GM18498 (cell line): ENCODE data around the gene WDR7.

Source experiments
- ATAC-seq: cut with Tn5 transposase; IDR thresholded peaks from one replicate; pipeline ENCODE4 v1.9.1; 2021; ENCODE audit warnings: mild to moderate bottlenecking, moderate library complexity; ENCODE audit not compliant: unreplicated experiment

The WDR7 gene

GRCh38 chr18:57027190-57027708 lies 376.1 kb downstream of the WDR7 start:
- no peak for ATAC-seq

- ATAC-seq: no peak
Observed at GRCh38 chr18:57029761-57030160, 378.6 kb downstream of the WDR7 start.

- no peak for ATAC-seq
Observed at GRCh38 chr18:57030417-57030816, 379.3 kb downstream of the WDR7 start.

GRCh38 chr18:57035590-57035989 lies 384.4 kb downstream of the WDR7 start:
- ATAC-seq: no peak

GRCh38 chr18:57038395-57038794 lies 387.2 kb downstream of the WDR7 start:
- no peak for ATAC-seq

- no peak for ATAC-seq
Observed at GRCh38 chr18:57040175-57040574, 389.0 kb downstream of the WDR7 start.

GRCh38 chr18:57043241-57043640 lies 392.1 kb downstream of the WDR7 start:
- no peak for ATAC-seq

GRCh38 chr18:57048351-57048750 lies 397.2 kb downstream of the WDR7 start:
- no peak for ATAC-seq

GRCh38 chr18:57048859-57049258 lies 397.7 kb downstream of the WDR7 start:
- no peak for ATAC-seq

- no peak for ATAC-seq
Observed at GRCh38 chr18:57050310-57050949, 399.3 kb downstream of the WDR7 start.

GRCh38 chr18:57051021-57051656 lies 400.0 kb downstream of the WDR7 start:
- no peak for ATAC-seq

- ATAC-seq: peak; percentile 50
Observed at GRCh38 chr18:57051657-57052044, 400.5 kb downstream of the WDR7 start.

GRCh38 chr18:57052173-57052572 lies 401.0 kb downstream of the WDR7 start:
- peak; percentile 53 for ATAC-seq

- no peak for ATAC-seq
Observed at GRCh38 chr18:57052759-57053158, 401.6 kb downstream of the WDR7 start.

- no peak for ATAC-seq
Observed at GRCh38 chr18:57054891-57055290, 403.7 kb downstream of the WDR7 start.

GRCh38 chr18:57057890-57058289 lies 406.7 kb downstream of the WDR7 start:
- ATAC-seq: peak; percentile 82

- ATAC-seq: no peak
Observed at GRCh38 chr18:57058734-57059133, 407.6 kb downstream of the WDR7 start.

GRCh38 chr18:57059366-57059765 lies 408.2 kb downstream of the WDR7 start:
- ATAC-seq: no peak

- no peak for ATAC-seq
Observed at GRCh38 chr18:57060814-57061213, 409.7 kb downstream of the WDR7 start.

GRCh38 chr18:57062178-57062577 lies 411.0 kb downstream of the WDR7 start:
- no peak for ATAC-seq

- no peak for ATAC-seq
Observed at GRCh38 chr18:57062844-57063243, 411.7 kb downstream of the WDR7 start.

GRCh38 chr18:57063601-57064103 lies 412.5 kb downstream of the WDR7 start:
- ATAC-seq: no peak
